Activated T-helper 1 cell treated with anti-CD3 and anti-CD28 coated beads, Interleukin-12 subunit alpha, Interleukin-12 subunit beta, Interleukin-2, Interleukin-4 antibody, amounts not matched to agents 30 ng/mL and 10 ng/mL and 1 ng/mL, durations not matched to agents 14 hours and 24 hours and 36 hours (primary cell): ENCODE measurements around the gene HIBADH. TPM values are rescaled to one million over a fixed set of nuclear protein-coding genes. Genes with fewer than 3 reads are reported as not detected.

ENCODE experiments used
- DNase-seq: peaks from one replicate; pipeline ENCODE4 v3.0.0; 2021; ENCODE audit warnings: low spot score
- H3K27ac Mint-ChIP-seq: one replicate; pipeline ENCODE4 v1.8.0; 2021; ENCODE audit warnings: mild to moderate bottlenecking, mixed read lengths
- H3K27me3 Mint-ChIP-seq: one replicate; pipeline ENCODE4 v1.8.0; 2022; ENCODE audit warnings: mild to moderate bottlenecking, moderate library complexity, mixed read lengths; ENCODE audit not compliant: insufficient read depth
- H3K36me3 Mint-ChIP-seq: one replicate; pipeline ENCODE4 v1.8.0; 2021; ENCODE audit warnings: low read depth, mixed read lengths
- H3K4me1 Mint-ChIP-seq: one replicate; pipeline ENCODE4 v1.8.0; 2021; ENCODE audit warnings: low read depth, mixed read lengths
- H3K4me3 Mint-ChIP-seq: one replicate; pipeline ENCODE4 v1.8.0; 2021; ENCODE audit warnings: mild to moderate bottlenecking, moderate library complexity, mixed read lengths
- H3K9me3 Mint-ChIP-seq: one replicate; pipeline ENCODE4 v1.8.0; 2021; ENCODE audit warnings: mixed read lengths
- intact Hi-C: fragments of 100-400 bp; cut with micrococcal nuclease; formaldehyde crosslinking; loops from one replicate; pipeline ENCODE4 v1.15.1; 2024
- total RNA-seq: library from RNA; stranded (reverse); gene quantifications from 2 replicates; pipeline ENCODE4 v1.2.3, GENCODE V29; 2022

The HIBADH gene
- total RNA-seq, 1 donor from 2014 or later, result 21.2 TPM

DNA sequence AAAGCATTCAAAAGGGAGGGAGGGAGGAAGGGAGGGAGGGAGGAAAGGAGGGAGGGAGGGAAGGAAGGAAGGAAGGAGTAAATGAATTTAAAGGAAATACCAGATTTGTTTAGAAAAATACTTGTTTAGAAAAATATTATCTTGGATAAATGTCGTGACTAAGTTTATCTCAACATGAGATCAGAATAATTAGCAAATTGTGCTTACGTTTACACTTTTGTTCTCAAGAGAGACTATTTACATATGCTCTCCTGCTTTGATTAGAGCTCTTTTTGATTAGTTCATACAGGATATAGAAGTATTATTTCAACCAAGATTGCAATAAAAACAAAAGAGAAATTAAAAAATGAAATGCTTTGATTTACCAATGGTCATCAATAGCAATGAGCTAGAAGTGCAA is 186.2 kb downstream of the HIBADH start:
- Mint-ChIP-seq H3K4me1 (no peaks in the 10 kb centered on the region), H3K9me3 (no peaks in the 10 kb centered on the region), H3K27me3 (peaks cover 7% of the 10 kb centered on the region), H3K4me3 (no peak overlapping the region), H3K36me3 (no peaks in the 10 kb centered on the region), H3K27ac (no peak overlapping the region)
- intact Hi-C loops, result no loop called here
- DNase-seq, result no peak

Other genes with a start within 250 kb of the HIBADH start
- gene TAX1BP1, start 77.3 kb upstream of the HIBADH start, total RNA-seq, result 88.6 and 90.9 TPM in 2 replicates